ENCODE data around the gene ST6GALNAC5.
A peak's percentile ranks its signal among the peaks of the same experiment; 100 is the strongest.
"Not testable (repeated sequence)": the region's sequence is repeated elsewhere in the genome, so short reads cannot be mapped to it uniquely, and the experiment has no call there.

ST6GALNAC5 gene

DNA sequence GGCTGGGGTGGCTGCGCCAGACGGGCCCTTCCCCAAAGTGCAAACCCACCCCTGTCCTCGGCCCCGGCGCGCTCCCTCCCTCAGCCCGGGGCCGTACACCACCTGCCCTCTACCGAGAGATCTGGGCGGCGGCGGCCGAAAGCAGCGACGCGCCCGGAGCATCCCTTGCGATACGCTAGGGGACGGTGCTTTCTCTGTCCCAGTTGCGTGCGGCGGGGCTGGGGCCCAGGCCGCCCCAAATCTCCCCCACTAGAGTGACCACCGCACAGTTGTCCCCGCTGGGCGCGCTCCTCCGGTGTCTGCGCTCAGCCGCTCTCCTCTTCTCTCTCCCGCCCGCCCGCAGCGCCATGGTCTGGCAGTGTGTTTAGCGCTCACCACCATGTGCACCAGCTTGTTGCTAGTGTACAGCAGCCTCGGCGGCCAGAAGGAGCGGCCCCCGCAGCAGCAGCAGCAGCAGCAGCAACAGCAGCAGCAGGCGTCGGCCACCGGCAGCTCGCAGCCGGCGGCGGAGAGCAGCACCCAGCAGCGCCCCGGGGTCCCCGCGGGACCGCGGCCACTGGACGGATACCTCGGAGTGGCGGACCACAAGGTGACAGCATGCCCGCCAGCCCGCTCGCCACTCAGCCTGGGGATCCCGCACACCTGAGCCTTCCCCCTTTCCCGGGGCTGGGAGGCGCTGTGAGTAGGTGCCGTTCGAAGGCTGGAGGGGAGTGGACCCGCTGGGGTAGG, 1.0 kb downstream of the ST6GALNAC5 start:
- DNase-seq: peak; percentile 34

DNA sequence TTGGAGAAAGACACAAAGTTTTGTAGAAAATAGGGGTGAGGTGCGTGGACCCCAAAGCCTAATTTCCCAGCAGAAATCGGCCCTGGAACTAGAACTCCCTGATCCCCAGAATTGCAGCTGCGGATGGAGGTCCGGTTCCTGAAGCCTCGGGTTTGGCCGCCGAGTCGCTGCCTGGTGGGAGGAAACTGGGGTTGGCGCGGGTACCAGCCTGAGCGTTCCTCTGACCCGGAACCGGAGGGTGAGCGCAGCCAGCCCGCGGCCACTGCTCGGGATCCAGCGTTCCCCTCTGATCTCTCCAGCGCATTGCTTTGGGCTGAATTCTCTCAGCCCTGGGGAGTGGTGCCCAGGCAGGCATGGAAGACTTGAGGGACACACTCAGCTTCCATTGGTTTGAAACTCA, 1.6 kb downstream of the ST6GALNAC5 start:
- no peak for DNase-seq

- DNase-seq: no peak
Measured at GRCh38 chr1:76870037-76870436, 2.8 kb downstream of the ST6GALNAC5 start.

DNA sequence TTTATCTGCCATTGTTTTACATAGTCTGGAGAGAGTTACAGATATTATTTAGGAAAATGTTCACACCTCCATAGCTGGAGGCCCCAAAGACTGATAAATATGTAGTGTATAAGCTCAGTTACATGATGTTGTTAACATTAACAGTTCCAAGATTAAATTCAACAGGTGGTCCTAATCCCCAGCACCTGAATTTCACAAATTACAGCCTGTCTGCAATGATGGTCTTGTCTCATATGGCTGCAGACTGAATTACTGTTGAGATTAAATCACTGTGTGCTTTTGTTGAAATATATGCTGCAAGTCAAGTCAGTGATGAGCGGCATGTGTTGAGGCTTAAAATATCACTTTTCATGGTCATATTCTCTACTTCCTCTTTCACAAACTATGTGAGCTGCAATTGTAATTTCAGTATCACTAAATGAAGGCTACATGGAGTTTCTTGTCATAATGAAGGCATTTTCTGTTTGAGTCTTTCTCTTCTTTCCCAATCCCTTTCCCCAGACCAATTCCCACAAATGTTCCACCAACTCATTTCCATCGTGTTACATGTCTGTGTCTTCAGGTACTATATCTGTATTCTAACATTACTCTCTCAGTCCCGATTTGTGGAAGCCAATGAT, 4.2 kb downstream of the ST6GALNAC5 start:
- no peak for DNase-seq

DNA sequence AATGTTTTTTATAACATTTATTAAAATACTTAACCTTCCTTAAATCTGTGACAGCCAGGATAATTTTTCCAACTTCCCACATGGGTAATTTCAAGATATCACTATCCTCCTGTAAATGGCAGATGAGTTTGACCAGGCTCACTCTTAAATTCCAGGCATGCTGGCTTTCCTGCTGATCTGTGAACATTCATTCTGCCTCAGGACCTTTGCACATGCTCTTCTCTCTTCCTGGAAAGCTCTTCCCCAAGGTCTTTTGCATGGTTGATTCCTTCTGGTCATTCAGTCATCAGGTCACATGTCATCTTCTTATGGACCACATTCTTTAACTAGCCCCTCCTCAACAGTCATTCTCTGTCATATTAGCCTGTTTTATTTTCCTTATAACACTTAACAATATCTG, 5.7 kb downstream of the ST6GALNAC5 start:
- DNase-seq: no peak

- DNase-seq: no peak
Measured at GRCh38 chr1:76876655-76877395, 9.5 kb downstream of the ST6GALNAC5 start.

DNA sequence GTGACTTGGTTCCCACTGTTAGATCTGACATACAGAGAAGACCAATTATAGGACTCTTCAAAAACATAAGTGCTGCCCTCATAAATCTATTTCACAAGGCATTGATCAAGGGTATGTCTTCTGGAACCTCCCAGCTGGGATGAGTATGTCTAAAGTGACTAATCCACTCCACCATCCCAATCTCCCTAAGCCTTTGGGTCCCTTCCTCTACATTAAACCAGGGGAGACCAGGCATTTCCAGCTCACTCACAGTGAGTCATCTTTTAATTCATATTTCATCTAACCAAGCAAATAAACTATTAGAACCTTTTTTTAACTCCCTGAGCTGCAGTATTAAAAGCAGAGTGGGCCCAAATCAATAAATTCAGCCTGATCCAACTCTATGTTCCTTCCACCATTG, 11.7 kb downstream of the ST6GALNAC5 start:
- DNase-seq: not testable (repeated sequence)

- DNase-seq: no peak
Measured at GRCh38 chr1:76881762-76882161, 14.5 kb downstream of the ST6GALNAC5 start.

DNA sequence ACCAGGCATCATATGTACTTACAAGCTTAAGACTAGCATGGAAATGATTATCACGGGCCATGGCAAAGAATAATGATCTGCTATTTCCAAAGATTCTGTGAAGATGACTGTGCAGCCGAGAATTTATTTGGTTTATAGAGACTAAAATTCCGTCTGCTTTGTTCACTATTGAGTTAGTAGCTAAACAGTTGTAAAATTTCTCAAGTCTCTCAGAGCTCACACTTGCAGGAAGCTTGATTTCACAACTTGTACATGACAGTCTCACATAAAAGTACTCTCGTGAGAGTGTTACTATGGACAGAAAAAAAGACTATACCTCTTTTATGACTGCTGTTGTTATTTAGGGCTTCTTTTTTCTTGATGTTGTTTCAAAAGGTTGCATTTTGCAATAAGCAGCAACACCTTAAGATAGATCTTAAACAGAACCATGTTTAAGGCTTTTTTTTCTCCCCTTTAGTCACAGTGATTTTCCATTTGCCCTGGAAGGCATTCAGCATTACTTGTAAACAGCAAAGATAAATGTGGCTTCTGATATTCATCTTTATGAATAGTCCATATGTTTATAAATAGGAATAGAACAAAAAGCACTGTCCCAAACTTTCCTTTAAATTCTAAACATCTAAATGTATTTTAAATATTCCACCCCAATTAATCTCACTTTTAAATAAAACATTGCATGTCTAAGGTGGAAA, 24.8 kb downstream of the ST6GALNAC5 start:
- DNase-seq: no peak

- DNase-seq: no peak
Measured at GRCh38 chr1:76892675-76893074, 25.4 kb downstream of the ST6GALNAC5 start.

DNA sequence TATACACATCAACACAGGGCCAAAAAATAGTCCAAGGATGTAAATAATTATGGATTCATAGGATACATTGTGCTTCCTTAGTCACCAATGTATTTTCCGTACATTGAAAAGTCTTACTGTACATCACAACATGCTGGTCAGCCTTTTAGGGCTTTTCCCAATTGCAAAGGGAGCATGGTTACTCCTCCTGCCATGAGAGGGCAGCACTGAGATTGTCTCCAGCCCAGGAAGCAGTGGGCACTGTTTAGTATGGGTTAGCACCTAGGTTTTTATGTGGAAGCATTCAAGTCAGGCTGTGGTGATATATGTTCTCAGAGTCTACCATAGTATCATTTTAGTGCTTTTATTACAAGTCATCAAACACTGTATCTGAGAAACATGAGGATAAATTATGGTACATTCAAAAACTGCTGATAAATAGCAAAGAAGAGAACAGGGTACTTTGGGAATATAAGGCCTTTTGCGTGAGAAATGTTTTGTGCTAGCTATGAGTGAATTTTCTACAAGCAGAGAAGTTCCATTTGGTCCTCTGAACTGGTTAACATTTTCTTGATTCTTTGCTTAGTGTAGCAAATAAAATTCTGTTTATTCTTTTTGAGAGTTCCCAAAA, 34.0 kb downstream of the ST6GALNAC5 start:
- DNase-seq: peak; percentile 11

DNA sequence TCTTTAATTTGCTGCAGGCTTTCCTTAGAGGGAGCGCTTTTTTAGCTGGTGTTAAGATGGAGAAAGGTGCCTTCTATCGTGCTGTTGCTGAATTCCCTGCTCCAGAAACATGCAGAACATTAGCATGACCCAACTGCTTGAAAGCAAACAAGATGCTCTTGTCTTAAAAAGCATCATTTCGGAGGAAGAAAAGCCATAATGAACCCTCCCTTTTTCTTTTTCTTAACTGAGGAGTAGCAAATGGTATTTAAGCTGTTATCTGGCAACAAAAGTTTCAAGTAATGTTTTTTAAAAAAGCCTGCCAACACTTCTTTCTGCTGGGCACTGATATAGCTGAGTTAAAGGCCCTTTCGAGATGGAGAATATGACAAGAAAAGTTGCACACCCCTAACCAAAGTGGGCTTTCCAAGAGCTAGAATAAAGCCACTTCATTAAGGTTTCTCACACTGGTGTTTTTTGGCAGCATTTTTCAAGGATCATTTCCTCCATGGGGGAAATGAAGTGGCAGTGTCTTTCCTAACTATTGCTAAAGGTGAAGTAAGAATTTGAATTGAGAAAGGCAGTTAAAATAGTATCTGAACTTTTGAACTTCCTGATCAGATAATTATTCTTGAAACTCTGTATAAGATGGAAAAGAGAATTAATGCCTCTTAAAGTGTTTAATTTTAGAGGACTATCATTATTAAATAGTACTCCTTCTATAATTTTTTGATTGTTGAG, 38.8 kb downstream of the ST6GALNAC5 start:
- DNase-seq: no peak

GRCh38 chr1:76909311-76909710, 42.0 kb downstream of the ST6GALNAC5 start:
- no peak for DNase-seq

- DNase-seq: no peak
Measured at GRCh38 chr1:76919085-76919484, 51.8 kb downstream of the ST6GALNAC5 start.

DNA sequence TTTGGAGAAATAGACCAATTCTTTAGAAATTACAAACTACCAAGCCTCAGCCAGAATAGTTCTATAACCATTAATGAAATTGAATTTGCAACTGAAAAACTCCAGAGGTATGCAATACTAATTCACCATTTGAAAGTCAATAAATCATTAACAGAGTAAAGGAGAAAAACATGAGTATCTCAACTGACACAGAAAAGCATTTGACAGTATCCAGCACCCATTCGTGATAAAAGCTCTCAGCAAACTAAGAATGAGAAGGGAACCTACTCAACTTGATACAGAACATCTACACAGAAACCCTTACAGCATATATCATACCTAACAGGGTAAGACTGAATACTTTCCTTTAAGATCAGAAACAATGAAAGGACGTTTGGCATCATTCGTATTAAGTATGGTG, 54.3 kb downstream of the ST6GALNAC5 start:
- DNase-seq: no peak

DNA sequence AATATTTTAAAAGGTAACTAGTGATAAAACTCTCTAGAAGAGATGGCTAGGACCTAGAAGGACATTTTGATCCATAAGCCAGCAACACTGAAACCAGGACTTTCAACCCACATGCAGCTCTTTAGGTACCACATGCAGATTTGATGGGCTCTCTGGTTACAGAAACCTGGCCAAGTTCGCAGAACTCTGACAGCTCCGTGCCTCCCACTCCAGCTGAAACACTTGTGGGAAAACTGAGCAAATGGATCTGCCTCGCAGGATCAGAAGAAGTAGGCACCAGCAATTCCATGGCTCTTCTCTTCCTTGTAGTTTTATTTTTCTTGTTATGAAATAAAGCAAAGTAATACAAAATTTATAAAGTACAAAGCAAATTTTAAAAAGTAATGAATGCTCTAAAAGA, 58.5 kb downstream of the ST6GALNAC5 start:
- no peak for DNase-seq

DNA sequence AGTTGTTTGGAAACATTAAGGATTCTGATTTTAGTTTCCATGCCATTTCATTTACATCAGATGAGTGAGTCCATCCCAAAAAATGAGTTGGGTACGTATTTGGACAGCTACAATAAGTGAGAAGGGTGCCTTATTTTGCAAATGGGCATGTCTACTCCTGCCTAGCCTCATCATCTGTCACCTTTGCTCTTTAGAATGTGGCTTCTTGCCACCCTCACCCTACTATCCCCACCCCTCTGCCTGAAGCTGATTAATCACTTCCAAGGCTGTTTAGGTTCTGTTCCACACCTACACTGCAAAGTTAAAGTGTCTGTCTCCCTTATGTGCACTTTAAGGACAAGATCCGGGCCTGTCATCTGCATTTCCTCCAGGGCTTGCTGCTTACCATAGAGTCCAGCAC, 61.2 kb downstream of the ST6GALNAC5 start:
- DNase-seq: no peak

GRCh38 chr1:76929136-76929535, 61.9 kb downstream of the ST6GALNAC5 start:
- no peak for DNase-seq

DNA sequence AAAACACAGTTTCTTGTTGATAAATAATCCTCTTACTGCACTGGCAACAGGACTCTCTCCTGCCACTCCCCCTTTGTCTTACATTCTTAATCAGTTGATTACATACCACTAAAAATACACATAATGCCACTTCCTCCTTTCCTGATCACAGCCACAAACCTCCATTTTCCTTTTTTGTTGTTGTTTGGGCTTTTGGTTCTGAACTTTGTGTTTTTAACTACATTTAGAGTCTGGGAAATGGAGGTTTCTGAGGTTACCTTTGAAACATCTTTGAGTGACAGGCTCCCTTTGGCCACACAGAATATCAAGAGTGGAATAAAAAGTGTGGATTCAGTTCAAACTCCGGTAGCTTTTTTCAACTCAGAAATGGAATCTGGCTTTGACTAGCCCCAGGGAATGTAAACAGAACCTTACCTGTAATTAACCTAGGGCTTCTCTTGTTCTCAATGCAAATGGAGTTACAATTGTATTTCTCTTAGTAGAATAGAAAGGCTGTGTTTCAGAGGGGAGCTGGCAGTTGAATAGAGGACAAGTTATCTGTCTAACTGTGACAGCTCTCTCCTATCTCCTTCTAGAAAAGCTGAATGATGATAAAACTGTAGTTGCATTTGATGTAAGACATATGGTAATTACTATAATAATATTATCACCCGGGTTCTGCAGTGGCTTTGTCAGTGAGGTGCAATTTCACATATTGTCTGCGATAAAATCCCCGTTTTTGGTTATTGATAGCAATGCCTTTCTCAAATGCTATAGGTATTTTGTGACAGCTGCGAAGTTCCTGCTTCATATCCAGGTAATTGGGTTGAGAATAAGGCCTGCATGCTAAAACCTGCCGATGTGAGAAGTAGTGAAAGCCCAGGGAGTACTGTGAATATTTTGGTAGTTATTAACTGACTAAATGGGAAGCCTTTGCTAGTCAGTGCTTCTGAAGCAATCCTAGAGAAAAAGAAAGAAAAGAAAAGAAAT, 66.9 kb downstream of the ST6GALNAC5 start:
- no peak for DNase-seq

GRCh38 chr1:76938304-76938703, 71.0 kb downstream of the ST6GALNAC5 start:
- no peak for DNase-seq

All from NCI-H1694 (cell line).